GM21526 (cell line): ENCODE results near the gene RAPGEF1.
"Not testable (repeated sequence)": the region's sequence is repeated elsewhere in the genome, so short reads cannot be mapped to it uniquely, and the experiment has no call there.

Experiments
- ATAC-seq: cut with Tn5 transposase; IDR thresholded peaks from one replicate; pipeline ENCODE4 v1.9.1; 2021; ENCODE audit warnings: moderate library complexity; ENCODE audit not compliant: unreplicated experiment, low FRiP score

The RAPGEF1 gene

DNA sequence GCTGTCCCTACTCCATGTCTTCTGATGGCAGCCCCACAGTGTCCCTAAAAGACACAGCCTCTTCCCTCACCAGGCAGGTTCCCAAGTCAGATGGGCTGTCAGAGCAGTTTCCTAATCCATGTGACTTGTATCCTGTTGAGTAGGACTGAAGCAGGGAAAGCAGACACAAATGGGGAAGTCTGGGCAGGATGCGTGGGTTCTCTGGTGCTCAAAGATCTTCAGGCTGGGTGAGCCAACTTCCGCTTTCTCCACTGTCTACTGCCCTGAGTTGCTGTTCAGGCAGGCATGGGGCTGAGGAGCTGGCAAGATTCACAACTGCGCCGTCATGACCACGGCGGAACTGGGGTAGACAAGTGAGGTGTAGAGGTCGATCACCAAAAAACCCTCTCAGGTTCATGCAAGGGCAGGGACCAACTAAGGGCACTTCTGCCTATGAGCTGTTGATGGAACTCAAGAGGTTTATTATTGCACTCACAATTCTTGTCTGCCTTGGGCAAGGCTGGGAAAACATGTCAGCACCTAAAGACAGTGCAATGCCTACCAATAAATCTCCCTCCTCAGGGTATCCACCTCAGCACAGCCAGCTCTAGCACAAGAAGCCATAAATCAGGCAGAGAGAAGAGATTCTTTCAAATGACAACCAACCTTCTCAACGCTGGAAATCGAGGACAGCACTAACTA lies 83.4 kb downstream of the RAPGEF1 start:
- ATAC-seq, result peak; percentile 60

DNA sequence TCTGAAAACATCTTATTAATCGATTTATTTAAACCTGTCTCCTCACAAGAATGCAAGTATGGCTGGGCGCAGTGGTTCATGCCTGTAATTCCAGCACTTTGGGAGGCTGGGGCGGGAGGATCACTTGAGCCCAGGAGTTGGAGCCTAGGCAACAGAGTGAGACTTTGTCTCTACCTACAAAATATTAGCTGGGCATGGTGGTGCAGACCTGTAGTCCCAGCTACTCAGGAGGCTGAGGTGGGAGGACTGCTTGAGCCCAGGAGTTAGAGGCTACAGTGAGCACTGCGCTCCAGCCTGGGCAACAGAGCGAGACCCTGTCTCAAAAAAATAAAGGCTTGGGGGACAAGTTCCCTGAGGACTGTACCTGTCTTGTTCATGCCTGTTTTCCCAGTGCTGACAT lies 85.5 kb downstream of the RAPGEF1 start:
- ATAC-seq, result not testable (repeated sequence)

DNA sequence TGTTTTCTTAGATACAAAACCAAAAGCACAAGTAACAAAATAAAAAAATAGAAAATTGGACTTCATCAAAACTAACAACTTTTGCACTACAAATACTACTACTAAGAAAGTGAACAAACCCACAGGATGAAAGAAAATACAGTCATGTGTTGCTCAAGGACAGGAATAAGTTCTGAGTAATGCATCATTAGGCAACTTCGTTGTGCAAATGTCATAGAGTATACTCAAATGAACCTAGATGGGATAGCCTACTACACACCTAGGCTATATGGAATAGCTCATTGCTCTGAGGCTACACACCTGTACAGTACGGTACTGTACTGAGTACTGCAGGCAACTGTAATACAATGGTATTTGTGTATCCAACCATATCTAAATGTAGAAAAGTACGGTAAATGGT lies 88.3 kb downstream of the RAPGEF1 start:
- no peak for ATAC-seq

DNA sequence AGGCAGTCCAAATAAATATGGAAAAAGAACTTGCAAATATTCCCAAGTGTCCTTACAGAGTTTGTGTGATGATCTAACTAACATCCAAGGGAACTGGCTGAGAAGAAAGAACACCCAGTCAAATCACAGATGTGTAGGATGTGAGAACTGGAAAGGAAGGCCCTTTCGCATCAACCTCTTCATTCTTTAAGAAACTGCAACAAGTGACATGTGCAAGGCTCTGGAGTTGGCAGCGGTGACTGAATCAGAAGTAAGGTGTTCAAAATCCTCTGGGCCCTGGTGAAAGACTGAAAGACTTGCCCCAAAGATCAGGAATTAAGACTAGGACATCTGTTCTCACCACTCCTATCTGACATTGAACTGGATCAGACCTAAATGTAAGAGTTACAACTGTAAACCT lies 88.7 kb downstream of the RAPGEF1 start:
- ATAC-seq, result no peak

DNA sequence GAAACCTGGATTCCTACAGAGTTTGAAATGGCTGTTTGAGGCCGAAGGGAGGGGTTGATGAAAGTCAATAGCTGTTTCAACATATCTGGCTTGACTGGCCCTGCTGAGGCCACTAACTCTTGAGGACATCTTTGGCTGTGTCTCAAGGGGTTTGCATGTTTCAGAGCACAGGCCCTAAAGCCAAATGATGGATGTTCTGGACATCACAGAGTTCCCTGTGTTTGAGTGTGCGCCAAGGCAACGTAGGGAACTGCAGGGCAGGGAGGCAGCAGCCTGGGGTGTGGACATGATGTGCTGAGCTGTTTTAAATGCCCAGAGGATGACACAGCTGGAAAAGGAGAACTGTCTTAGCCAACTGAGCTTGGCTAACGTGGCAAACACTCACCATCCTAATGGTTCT lies 89.6 kb downstream of the RAPGEF1 start:
- ATAC-seq, result no peak

DNA sequence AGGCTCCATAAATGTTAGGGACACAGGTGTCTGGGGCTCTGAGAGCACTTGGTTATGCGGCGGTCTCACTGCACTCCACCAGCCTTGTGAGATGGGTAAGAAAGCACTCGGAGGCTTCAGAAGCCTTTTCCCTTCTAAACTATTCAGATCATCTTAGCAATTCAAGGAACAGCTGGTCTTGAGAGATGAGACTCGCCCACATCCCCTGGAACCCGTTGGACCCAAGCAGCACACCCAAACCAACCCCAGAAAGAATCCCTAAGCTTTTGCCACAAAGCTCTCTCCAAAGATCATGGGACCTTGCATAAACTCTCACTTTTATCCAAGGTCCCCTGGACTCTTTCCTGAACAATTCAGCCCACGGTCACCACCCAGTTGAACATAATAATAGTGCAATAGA lies 90.2 kb downstream of the RAPGEF1 start:
- ATAC-seq, result no peak

DNA sequence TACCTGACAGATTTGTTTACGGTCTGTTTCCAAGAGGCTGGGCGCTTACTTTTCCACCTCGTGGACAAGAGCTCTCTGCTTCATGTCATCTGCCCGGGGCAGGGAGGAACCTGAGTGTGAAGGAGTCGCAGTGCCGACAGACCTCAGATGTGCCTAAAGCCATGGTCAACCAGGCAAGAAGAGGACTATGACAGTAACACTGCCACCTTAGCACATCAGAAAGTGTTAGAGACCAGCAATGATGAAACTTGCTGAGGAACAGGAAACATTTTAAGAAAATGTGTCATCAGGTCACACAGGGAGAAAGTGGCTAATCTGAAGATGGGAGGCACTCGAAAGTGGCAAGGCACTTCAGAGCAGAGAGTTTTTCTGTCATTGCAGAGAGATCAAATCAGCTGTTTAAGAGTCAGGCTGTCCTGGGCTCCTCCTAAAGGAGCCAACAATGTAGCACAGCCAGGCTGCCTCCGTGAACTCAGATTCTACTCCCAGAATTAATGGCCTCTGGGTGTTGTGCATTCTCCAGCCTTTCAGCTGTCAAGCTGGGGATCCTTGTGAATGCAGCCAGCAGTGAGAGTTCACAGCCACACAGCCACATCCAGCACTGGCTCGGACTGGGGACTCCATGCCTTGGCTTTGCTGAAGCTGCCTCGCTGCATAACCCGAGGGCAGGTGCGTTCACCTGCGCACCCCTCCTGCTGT lies 94.6 kb downstream of the RAPGEF1 start:
- no peak for ATAC-seq

DNA sequence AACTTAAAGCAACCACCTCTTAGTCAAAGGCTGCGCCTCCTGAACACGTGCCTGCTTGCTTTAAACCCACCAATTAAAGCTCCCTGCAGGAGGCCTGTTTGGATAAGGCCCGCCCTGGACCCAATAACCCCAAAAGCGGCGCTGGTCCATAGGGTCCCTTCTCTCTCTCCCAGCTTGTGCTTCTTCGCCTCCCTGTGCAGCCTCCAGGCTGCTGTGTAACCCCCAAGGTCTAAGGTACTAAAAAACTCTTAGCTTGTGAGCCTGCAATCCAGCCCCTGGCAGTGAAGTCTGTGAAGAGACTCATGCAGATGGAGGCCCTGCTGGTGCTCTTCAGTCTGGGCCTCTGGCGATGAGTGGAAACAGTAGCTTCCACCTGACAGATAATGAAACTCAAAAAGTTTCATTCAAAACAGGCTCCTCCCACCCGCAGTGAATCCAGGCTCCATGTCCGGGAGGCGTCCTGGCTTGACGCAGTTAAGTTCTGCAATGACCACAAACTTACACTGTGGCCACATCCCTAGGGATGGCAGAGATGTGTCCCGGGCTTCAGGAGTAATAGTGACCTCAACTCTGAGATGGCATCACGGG lies 97.3 kb downstream of the RAPGEF1 start:
- ATAC-seq, result peak; percentile 54

DNA sequence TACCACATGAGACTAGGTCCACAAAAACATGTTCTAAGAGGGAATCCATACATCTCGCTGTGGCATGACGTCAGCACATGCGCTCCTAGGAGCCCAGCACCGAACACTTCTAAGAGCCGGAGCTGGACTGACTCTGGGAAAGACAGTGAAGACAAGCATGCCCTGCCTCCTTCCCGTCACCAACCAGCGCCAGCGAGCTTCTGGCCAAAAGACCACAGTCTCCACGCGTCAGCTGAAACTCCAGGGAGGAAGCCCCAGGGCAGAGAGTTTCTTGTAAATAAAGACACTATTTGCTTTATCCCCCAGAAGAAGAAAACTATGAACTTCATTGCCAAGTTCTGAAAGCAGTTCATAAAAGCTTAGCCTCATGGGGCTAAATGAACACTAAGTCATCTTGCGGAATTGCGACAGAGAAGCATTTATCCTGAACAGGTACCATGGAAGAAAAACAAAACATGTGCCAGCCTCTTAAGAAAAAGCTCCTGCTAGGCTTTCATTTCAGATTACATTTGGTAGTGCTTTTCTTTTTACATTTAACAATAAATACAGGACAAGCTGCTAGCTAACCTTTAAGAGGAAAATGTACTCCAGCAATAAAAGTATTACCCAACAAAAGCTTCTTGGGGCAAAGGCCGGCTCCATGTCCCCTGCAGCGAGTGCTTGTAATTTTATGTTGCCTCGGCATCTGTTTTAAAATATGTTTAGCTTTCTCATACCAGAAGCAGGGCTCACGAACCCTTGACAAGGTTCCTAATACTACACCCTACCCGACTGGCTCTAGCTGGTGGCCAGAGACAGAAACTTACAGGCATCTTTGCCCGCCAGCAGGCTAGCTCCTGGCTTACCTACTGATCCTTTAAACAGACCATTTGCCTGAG lies 98.0 kb downstream of the RAPGEF1 start:
- no peak for ATAC-seq

DNA sequence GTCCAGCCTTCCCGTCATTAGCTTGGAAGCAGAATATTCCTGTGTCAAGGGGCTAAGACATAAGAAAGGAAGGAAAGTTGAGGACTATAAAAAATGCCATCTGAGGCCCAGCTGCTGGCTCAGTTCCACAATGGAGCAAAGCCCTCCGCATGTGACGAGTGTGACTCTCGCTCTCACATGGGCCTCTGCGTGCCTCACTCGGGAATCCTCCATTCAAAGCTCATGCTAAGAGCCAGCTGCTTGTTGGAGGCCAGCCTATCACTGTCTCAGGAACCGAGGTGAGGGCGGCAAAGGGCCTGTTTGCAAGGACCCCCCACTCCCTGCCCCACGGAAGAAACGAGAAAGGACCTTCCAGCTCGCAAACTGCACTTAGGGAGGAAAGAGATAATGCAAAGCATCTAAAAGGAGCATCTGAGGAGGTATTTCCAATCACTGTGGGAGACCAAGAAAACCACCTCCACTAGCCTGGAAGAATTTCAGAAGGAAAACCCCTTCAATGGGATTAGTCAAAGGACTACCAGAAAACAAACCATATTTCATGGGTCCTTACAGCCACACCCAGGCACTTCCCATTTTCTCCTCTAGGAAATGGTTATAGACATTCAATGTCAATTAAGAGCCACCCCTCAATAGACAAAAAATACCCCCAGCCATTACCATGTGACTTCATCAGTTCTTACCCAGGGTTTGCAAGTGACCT lies 99.3 kb downstream of the RAPGEF1 start:
- ATAC-seq, result no peak

DNA sequence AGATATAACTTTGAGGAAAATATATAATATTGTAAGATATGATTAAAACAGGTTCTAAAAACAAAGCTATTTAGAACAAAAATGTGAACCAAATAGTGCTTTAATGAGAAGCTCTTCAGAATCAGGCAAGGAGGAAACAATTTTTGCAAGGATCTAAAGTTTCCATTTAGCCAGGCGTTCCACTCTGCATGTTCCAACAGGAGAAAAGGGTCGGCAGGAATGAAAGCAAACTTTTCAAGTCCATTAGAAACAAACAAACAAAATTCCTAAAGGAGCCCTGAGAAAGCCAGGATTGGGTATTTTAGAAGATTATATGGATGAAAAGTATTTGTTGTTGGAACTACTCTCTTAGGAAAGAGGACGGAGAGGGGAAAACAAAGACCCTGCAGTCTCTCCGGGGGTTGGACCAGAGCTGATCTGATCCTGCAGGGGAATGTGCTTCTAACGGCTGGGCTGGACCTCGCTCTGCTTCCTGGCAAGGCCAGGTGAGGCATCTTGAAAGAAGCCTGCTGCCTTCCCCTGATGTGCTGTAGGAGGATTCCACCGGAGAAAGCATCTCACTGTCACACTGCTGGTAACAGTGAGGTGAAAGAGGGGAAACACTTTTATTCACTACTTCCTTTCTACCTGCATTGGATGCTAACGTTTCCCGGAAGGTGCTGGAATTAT lies 100.0 kb downstream of the RAPGEF1 start:
- no peak for ATAC-seq

DNA sequence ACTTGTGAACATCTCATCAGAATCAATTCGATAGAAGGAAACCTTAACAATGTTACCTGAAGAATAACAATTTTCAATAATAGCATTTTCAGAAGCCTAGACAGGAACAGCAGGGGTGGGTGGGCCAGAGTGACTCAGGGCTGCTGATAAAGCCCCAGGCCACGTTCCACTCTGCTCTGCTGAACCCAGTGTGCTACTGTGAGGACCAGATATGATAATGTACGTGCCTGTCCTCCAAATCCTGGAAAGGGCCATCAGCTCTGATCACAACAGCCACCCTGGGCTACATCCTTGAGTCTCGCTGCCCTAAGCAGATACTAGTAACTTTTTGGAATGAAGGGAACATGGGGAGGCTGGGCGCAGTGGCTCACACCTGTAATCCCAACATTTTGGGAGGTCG lies 103.3 kb downstream of the RAPGEF1 start:
- no peak for ATAC-seq

DNA sequence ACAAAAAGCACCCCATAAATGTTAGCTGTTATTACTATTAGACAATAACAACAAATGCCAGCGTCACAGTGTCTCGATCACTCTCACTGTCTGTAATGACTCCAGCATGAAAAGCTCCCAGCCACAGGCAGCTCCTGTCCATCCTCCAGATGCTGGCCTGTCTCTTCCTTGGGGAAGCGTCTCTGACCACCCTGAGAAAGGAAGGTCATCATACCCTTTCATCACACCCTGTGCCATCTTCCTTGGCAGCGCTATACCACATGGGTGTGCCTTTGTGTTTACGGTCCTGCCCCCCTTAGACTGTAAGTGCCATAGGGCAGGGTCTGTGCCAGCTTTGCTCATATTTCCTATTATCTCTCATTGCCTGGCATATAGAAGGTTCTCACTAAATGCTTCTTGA lies 104.0 kb downstream of the RAPGEF1 start:
- ATAC-seq, result no peak

DNA sequence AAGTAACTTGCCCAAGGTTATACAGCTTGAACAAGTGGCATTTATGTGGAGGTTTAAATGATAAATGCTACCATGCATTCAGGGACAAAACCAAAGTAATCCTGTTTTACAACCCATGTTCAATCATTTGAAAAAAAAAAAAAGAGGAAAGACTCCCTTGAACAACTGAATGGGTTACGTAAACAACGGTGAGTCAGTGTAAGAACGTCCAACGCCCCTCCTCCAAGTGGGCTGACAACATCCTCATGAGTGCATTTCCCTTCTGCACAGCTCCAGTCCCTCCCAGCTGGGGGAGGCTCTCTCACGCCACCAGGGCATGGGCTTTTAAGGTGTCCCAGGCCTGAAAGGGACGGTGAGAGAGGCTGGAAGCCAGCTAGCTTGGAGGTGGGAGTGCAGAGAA lies 104.6 kb downstream of the RAPGEF1 start:
- no peak for ATAC-seq

DNA sequence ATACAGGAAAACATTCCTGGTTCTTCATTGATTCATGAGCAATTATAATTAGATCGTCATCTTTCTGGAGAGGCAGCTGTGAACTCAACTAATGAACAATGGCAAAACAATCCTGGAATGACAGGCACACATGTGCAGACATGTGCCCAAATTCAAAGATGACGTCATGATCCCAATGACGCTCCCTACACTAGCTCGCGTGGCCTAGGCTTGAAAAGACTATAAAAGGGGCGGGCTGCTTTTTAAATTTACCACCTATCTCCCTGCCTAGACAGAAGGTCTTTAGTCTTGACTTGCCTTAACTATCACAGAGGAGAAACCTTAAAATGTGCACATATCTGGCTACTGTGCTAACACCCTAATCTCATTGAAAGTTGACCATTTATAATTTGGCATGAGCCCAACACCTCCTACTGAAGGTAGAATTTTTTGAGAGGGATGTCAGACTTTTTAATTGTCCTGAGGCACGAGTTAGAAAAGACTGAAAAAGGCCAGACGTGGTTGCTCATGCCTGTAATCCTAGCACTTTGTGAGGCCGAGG lies 106.3 kb downstream of the RAPGEF1 start:
- ATAC-seq, result no peak

DNA sequence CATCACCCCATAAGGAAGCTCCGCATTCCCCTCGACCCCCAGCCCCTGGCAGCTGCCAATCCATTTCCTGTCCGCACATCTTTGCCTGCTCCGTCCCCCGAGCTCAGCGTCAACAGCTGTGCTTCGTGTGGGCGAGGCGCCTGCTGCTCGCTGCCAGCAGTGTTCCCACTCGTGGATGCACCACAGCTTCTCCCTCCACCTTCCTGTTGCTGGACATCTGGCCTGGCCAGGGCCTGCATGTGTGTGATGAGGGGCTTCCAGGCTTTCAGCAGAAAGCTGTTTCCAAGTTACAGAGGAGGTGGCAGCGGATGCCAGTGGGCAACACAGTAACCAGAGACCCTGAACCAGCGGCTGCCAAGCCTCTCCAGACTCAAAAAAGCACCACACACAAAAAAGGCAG lies 108.6 kb downstream of the RAPGEF1 start:
- ATAC-seq, result no peak

DNA sequence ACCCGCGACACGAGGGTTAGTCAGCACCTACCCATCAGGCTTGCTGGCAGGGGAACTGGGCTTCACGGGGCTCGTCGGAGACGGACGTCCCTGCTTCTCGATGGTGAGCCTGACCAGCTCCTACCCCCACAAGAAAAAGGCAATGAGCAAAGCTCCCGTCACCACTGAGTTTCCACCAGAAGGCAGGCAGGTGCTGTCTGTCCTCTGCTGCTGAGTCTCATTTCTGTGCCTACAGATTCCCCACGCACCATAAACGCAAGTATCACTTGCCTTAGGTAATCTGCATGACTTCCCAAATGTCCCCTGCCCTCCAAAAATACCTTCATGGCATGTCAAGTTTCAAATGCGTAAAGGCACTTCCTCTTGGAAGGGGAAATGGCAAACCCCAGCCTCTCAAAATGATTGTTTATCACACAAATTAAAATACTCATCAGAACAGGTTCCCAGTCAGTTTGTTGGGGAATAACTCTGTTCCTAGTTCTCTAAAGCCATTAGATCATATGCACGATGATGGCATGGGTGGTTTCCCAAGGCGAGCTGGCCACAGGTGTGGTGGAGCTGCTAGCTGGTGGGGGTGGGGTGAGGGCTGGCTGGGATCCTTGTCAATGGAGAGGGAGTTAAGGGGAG lies 109.6 kb downstream of the RAPGEF1 start:
- no peak for ATAC-seq

DNA sequence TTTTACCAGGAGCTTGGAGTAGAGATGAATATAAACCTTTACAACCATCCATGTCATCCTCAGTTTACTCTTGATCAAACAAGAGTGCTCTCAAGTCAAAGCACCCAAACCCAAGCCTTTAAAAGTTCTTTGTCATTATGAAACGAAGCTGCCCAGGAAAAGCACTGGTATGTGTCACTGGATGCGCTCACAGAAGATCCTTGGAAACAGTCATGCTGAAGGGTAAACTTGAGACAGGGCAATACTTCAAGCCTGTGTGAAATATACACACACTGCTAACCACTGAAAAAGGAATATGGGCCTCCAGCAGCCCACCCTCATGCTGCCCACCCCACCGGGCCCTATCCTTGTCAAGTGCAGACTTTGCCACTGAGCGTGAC lies 110.1 kb downstream of the RAPGEF1 start:
- no peak for ATAC-seq

DNA sequence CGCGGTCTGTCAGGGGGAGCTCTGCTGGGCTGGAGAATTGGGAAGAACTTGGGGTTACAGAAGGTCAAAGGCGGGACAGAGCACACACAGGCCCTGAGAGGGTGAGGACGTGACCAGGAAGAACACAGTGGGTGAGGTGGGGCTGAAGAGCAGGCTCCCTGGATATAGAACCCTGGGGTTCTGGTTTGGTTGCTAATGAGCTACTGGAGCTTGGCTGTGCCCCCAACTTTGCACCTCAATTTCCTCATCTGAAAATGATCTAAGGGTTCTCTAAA lies 110.7 kb downstream of the RAPGEF1 start:
- no peak for ATAC-seq
